Tibial artery (tissue), 4 donors: ENCODE measurements around the gene MSANTD2.

Source experiments
- DNase-seq, 2 donors: peaks; one replicate each; pipeline ENCODE4 v3.0.0-alpha.2; 2019
- H3K27ac ChIP-seq, 2 donors: fragments of 200-600 bp; sonication (generic) in 1 of 2; 1 replicate in 1 of 2; 2 replicates in 1 of 2; pipeline ENCODE4 v1.5.1; 2018 to 2019; ENCODE audit warnings: mild to moderate bottlenecking in 1 of 2
- H3K27me3 ChIP-seq, 2 donors: fragments of 200-600 bp; sonication (generic) in 1 of 2; one replicate each; pipeline versions ENCODE4 v1.5.1 to v1.6.0; 2016 to 2019
- H3K36me3 ChIP-seq, 3 donors: fragments of 200-600 bp; sonication (generic) in 2 of 3; one replicate each; pipeline ENCODE4 v1.5.1; 2016 to 2019; ENCODE audit warnings: mild to moderate bottlenecking in 2 of 3
- H3K4me1 ChIP-seq, 4 donors: fragments of 200-600 bp; sonication (generic) in 2 of 4; 1 replicate in 3 of 4; 2 replicates in 1 of 4; pipeline ENCODE4 v1.5.1; 2016 to 2019
- H3K4me3 ChIP-seq, 2 donors: fragments of 200-600 bp; sonication (generic) in 1 of 2; 1 replicate in 1 of 2; 2 replicates in 1 of 2; pipeline ENCODE4 v1.5.1; 2018 to 2019; ENCODE audit warnings: mild to moderate bottlenecking in 2 of 2
- H3K9me3 ChIP-seq, 3 donors: fragments of 200-600 bp; sonication (generic) in 1 of 3; one replicate each; pipeline ENCODE4 v1.5.1; 2016 to 2019
- CTCF ChIP-seq, 2 experiments: fragments of 200-600 bp in 1 of 2; fragments of 450-650 bp in 1 of 2; IDR thresholded peaks; one replicate each; pipeline ENCODE4 v1.5.1; 2017 to 2019; ENCODE audit warnings: antibody characterized with exemption in 2 of 2, mild to moderate bottlenecking in 1 of 2, moderate library complexity in 1 of 2
- intact Hi-C: fragments of 100-400 bp; cut with DNase I; formaldehyde crosslinking; loops from one replicate; pipeline ENCODE4 v1.15.0; 2023; ENCODE audit warnings: low total_unique reads

Gene MSANTD2

GRCh38 chr11:124756033-124756752, 44.0 kb downstream of the MSANTD2 start:
- Histone ChIP-seq H3K27ac (peak overlapping the region; percentile 55 to 98), H3K9me3 (no peaks in the 10 kb centered on the region), H3K4me1 (peaks cover 0 to 74% (median 37%) of the 10 kb centered on the region in 4 donors), H3K4me3 (no peak overlapping the region), H3K27me3 (no peaks in the 10 kb centered on the region), H3K36me3 (peaks cover 31 to 47% (median 33%) of the 10 kb centered on the region in 3 donors)
- no peak for DNase-seq
- intact Hi-C loops, result loop anchor here (10.0 kb wide), 1 partner anchor 619 kb away; no protein-coding TSS in a partner anchor
- no peak for TF ChIP-seq CTCF (IDR thresholded peaks at IDR 0.05)

GRCh38 chr11:124754710-124755109, 45.5 kb downstream of the MSANTD2 start:
- H3K9me3 ChIP-seq, result no peaks in the 10 kb centered on the region
- intact Hi-C loops, result loop anchor here (10.0 kb wide), 1 partner anchor 620 kb away; no protein-coding TSS in a partner anchor
- peak overlapping the region; percentile 36 to 98 for H3K27ac ChIP-seq
- H3K27me3 ChIP-seq, result no peaks in the 10 kb centered on the region
- peaks cover 0 to 80% (median 37%) of the 10 kb centered on the region in 4 donors for H3K4me1 ChIP-seq
- TF ChIP-seq CTCF (IDR thresholded peaks at IDR 0.05), result no peak
- no peak overlapping the region for H3K4me3 ChIP-seq
- no peak for DNase-seq
- H3K36me3 ChIP-seq, result peaks cover 31 to 48% (median 37%) of the 10 kb centered on the region in 3 donors

GRCh38 chr11:124754309-124754708, 45.9 kb downstream of the MSANTD2 start:
- intact Hi-C loops, result loop anchor here (10.0 kb wide), 1 partner anchor 620 kb away; no protein-coding TSS in a partner anchor
- Histone ChIP-seq H3K36me3 (peaks cover 31 to 48% (median 37%) of the 10 kb centered on the region in 3 donors), H3K4me3 (no peak overlapping the region), H3K4me1 (peaks cover 0 to 76% (median 37%) of the 10 kb centered on the region in 4 donors), H3K27ac (peak overlapping the region; percentile 36 to 98), H3K9me3 (no peaks in the 10 kb centered on the region), H3K27me3 (no peaks in the 10 kb centered on the region)
- TF ChIP-seq CTCF (IDR thresholded peaks at IDR 0.05), result no peak
- no peak for DNase-seq

GRCh38 chr11:124753624-124754023, 46.6 kb downstream of the MSANTD2 start:
- no peak for DNase-seq
- peak overlapping the region; percentile 36 to 98 for H3K27ac ChIP-seq
- peaks cover 31 to 48% (median 37%) of the 10 kb centered on the region in 3 donors for H3K36me3 ChIP-seq
- peaks cover 0 to 69% (median 31%) of the 10 kb centered on the region in 4 donors for H3K4me1 ChIP-seq
- no peak overlapping the region for H3K4me3 ChIP-seq
- H3K9me3 ChIP-seq, result no peaks in the 10 kb centered on the region
- intact Hi-C loops, result loop anchor here (10.0 kb wide), 1 partner anchor 621 kb away; no protein-coding TSS in a partner anchor
- TF ChIP-seq CTCF (IDR thresholded peaks at IDR 0.05), result no peak
- H3K27me3 ChIP-seq, result no peaks in the 10 kb centered on the region

- H3K9me3 ChIP-seq, result no peaks in the 10 kb centered on the region
- no peaks in the 10 kb centered on the region for H3K27me3 ChIP-seq
- H3K27ac ChIP-seq, result peak overlapping the region; percentile 36 to 98
- DNase-seq, result no peak
- H3K4me3 ChIP-seq, result no peak overlapping the region
- H3K36me3 ChIP-seq, result peaks cover 31 to 48% (median 40%) of the 10 kb centered on the region in 3 donors
- peaks cover 0 to 65% (median 28%) of the 10 kb centered on the region in 4 donors for H3K4me1 ChIP-seq
- intact Hi-C loops, result loop anchor here (10.0 kb wide), 1 partner anchor 622 kb away; no protein-coding TSS in a partner anchor
- TF ChIP-seq CTCF (IDR thresholded peaks at IDR 0.05), result no peak
These were observed 47.0 kb downstream of the MSANTD2 start for GRCh38 chr11:124753205-124753604.
